ENCODE measurements around the gene ZNF575. TPM values are rescaled to one million over a fixed set of nuclear protein-coding genes. Genes with fewer than 3 reads are reported as not detected.

ZNF575 gene
- total RNA-seq, 4 donors from 2014 or later, result 0.21 to 2.8 TPM; not detected in 2

GRCh38 chr19:43562226-43562697, 29.3 kb downstream of the ZNF575 start:
- intact Hi-C loops (cut with DNase I; ENCODE audit: low total_unique reads), result no loop called here
- no peak for DNase-seq

GRCh38 chr19:43562698-43563241, 29.8 kb downstream of the ZNF575 start:
- no peak for TF ChIP-seq CTCF (IDR thresholded peaks at IDR 0.05)
- no peak for TF ChIP-seq POLR2A (IDR thresholded peaks at IDR 0.05)

More at GRCh38 chr19:43562226-43562697, 29.3 kb downstream of the ZNF575 start:
- TF ChIP-seq CTCF (IDR thresholded peaks at IDR 0.05) (no peak), POLR2A (IDR thresholded peaks at IDR 0.05) (no peak)
- no peaks in the 10 kb centered on the region for H3K27me3 ChIP-seq
- no peaks in the 10 kb centered on the region for H3K36me3 ChIP-seq
- H3K27ac ChIP-seq, result no peak overlapping the region
- no peaks in the 10 kb centered on the region for H3K9me3 ChIP-seq
- H3K4me1 ChIP-seq, result peaks cover 0 to 7% of the 10 kb centered on the region in 2 donors
- H3K4me3 ChIP-seq, result no peak overlapping the region

DNA sequence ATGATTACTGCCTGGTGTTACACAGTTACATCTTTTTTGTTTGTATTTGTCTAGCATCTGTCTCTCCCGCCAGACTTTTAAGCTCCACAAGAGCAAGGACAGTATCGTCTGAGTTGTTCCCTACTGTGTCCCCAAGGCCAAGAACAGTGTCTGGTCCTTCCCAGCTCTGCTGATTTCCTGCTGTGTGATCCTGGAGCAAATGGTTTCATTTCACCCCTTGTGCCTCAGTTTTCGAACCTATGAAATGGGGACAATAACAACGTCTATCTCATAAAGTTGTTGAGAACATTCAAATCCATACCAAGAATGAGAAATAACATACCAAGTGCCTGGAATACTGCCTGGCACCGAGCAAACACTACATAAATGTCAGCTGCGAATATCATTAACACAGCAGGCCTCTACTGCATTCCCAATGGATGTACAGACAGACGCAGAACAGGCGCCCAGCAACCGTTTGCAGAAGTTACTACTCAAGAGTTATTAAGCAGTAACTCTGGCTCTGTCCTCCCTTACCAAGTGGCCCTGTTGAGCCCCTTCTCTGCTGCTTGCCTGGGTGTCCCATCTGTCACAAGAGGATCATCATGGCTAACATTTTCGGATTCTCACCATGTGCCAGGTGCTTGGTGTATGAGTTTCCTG, 30.9 kb downstream of the ZNF575 start:
- Histone ChIP-seq H3K27me3 (no peaks in the 10 kb centered on the region), H3K36me3 (no peaks in the 10 kb centered on the region), H3K4me1 (peaks cover 0 to 7% of the 10 kb centered on the region in 2 donors), H3K4me3 (no peak overlapping the region), H3K27ac (no peak overlapping the region), H3K9me3 (no peaks in the 10 kb centered on the region)
- TF ChIP-seq CTCF (IDR thresholded peaks at IDR 0.05) (no peak), POLR2A (IDR thresholded peaks at IDR 0.05) (no peak)
- no peak for DNase-seq
- intact Hi-C loops (cut with DNase I; ENCODE audit: low total_unique reads), result no loop called here

More at GRCh38 chr19:43562698-43563241, 29.8 kb downstream of the ZNF575 start:
- Histone ChIP-seq H3K9me3 (no peaks in the 10 kb centered on the region), H3K36me3 (no peaks in the 10 kb centered on the region), H3K27me3 (no peaks in the 10 kb centered on the region), H3K4me3 (no peak overlapping the region), H3K4me1 (peaks cover 0 to 7% of the 10 kb centered on the region in 2 donors), H3K27ac (no peak overlapping the region)
- intact Hi-C loops (cut with DNase I; ENCODE audit: low total_unique reads), result no loop called here
- DNase-seq, result peak; percentile 36 to 49

GRCh38 chr19:43564800-43565199, 31.8 kb downstream of the ZNF575 start:
- DNase-seq, result no peak
- intact Hi-C loops (cut with DNase I; ENCODE audit: low total_unique reads), result no loop called here
- Histone ChIP-seq H3K27ac (no peak overlapping the region), H3K27me3 (no peaks in the 10 kb centered on the region), H3K4me3 (no peak overlapping the region), H3K9me3 (no peaks in the 10 kb centered on the region), H3K36me3 (no peaks in the 10 kb centered on the region), H3K4me1 (peaks cover 0 to 7% of the 10 kb centered on the region in 2 donors)
- no peak for TF ChIP-seq POLR2A (IDR thresholded peaks at IDR 0.05)
- no peak for TF ChIP-seq CTCF (IDR thresholded peaks at IDR 0.05)

GRCh38 chr19:43569657-43570056, 36.7 kb downstream of the ZNF575 start:
- H3K4me1 ChIP-seq, result peaks cover 0 to 5% of the 10 kb centered on the region in 2 donors
- no peaks in the 10 kb centered on the region for H3K9me3 ChIP-seq
- intact Hi-C loops (cut with DNase I; ENCODE audit: low total_unique reads), result no loop called here
- no peaks in the 10 kb centered on the region for H3K36me3 ChIP-seq
- TF ChIP-seq CTCF (IDR thresholded peaks at IDR 0.05), result no peak
- no peak for TF ChIP-seq POLR2A (IDR thresholded peaks at IDR 0.05)
- H3K4me3 ChIP-seq, result no peak overlapping the region
- H3K27ac ChIP-seq, result no peak overlapping the region
- DNase-seq, result no peak
- no peaks in the 10 kb centered on the region for H3K27me3 ChIP-seq

All from uterus (tissue), 4 donors.